GM12878 (cell line): ENCODE results near the gene FNDC3B. TPM values are rescaled to one million over a fixed set of nuclear protein-coding genes. Genes with fewer than 3 reads are reported as not detected.
A peak's percentile ranks its signal among the peaks of the same experiment; 100 is the strongest.

ENCODE experiments used
- CHD1 ChIP-seq: IDR thresholded peaks from 2 replicates; pipeline ENCODE4 v1.6.1; 2012; ENCODE audit warnings: low read depth, low read length, improper control_type of control experiment
- GABPA ChIP-seq: IDR thresholded peaks from 2 replicates; pipeline ENCODE4 v1.6.1; 2014; ENCODE audit warnings: antibody characterized with exemption, low read depth, mild to moderate bottlenecking, inconsistent platforms
- HDAC6 ChIP-seq: fragments of 200-600 bp; sonication (generic); IDR thresholded peaks from one replicate; pipeline ENCODE4 v1.8.0; 2017; ENCODE audit warnings: antibody characterized with exemption; ENCODE audit not compliant: unreplicated experiment
- JUNB ChIP-seq: IDR thresholded peaks from 2 replicates; pipeline ENCODE4 v1.6.1; 2016; ENCODE audit warnings: antibody characterized with exemption, mild to moderate bottlenecking
- MTA3 ChIP-seq: IDR thresholded peaks from 2 replicates; pipeline ENCODE4 v1.6.1; 2012; ENCODE audit warnings: low read length, inconsistent platforms, borderline replicate concordance
- MYC ChIP-seq: IDR thresholded peaks from 2 replicates; pipeline ENCODE4 v1.6.1; 2011; ENCODE audit warnings: mild to moderate bottlenecking, low read length, moderate library complexity, inconsistent platforms; ENCODE audit not compliant: insufficient read depth, insufficient replicate concordance, insufficient read length, severe bottlenecking
- SMAD1 ChIP-seq: fragments of 450-650 bp; IDR thresholded peaks from 2 replicates; pipeline ENCODE4 v1.6.1; 2018; ENCODE audit warnings: mild to moderate bottlenecking, low read depth; ENCODE audit not compliant: partially characterized antibody
- SP1 ChIP-seq: IDR thresholded peaks from one replicate; pipeline ENCODE4 v1.6.1; 2011; ENCODE audit warnings: low read depth, low read length
- SREBF2 ChIP-seq: IDR thresholded peaks from 2 replicates; pipeline ENCODE4 v1.6.1; 2012; ENCODE audit warnings: mild to moderate bottlenecking, low read length
- polyA plus RNA-seq, 11 experiments: library from polyadenylated mRNA; depleted of rRNA in 4 of 11; unstranded in 6 of 11; stranded (reverse) in 5 of 11; fragments of >200 nt; fragmentation: Nextera tagmentation in 4 of 11; fragmentation: Illumina TruSeq in 1 of 11; extraction: Ambion mirVana in 4 of 11; extraction: Trizol in 1 of 11; gene quantifications; 1 replicate in 1 of 11; 2 replicates in 10 of 11; pipeline versions ENCODE4 v1.2.1 to v1.2.3, GENCODE V29; 2011 to 2016; ENCODE audit warnings: inconsistent platforms in 2 of 11, missing spikeins in 2 of 11, low read depth in 1 of 11
- total RNA-seq, 4 experiments: library from RNA; depleted of rRNA in 3 of 4; stranded (reverse); fragments of >200 nt in 3 of 4; fragmentation: Illumina TruSeq in 1 of 4; extraction: Trizol in 1 of 4; gene quantifications; 2 replicates each; pipeline versions ENCODE4 v1.2.1 to v1.2.3, GENCODE V29; 2013 to 2021
- TF ChIP-seq, protein P1 (sequence below): IDR thresholded peaks from 2 replicates; pipeline ENCODE4 v1.6.1; 2011; ENCODE audit warnings: borderline replicate concordance, low read depth, mild to moderate bottlenecking, moderate library complexity, low read length; ENCODE audit not compliant: insufficient read depth, poor library complexity, severe bottlenecking
- TF ChIP-seq, protein P2 (sequence below), 3 experiments: IDR thresholded peaks in 2 of 3; conservative IDR thresholded peaks in 1 of 3; 2 replicates each; pipeline ENCODE4 v1.5.1; 2011; ENCODE audit warnings: low read depth in 3 of 3, low read length in 3 of 3, mild to moderate bottlenecking in 3 of 3, control low read depth in 2 of 3, moderate library complexity in 2 of 3, inconsistent platforms in 1 of 3, mixed read lengths in 1 of 3; ENCODE audit not compliant: control insufficient read depth in 2 of 3, insufficient read depth in 1 of 3; ENCODE audit errors: extremely low read depth in 1 of 3
- TF ChIP-seq, protein P3 (sequence below): IDR thresholded peaks from 2 replicates; pipeline ENCODE4 v1.6.1; 2012; ENCODE audit warnings: mild to moderate bottlenecking, low read depth, low read length
- TF ChIP-seq, protein P4 (sequence below): IDR thresholded peaks from 2 replicates; pipeline ENCODE4 v1.6.1; 2012; ENCODE audit warnings: low read depth, low read length, improper control_type of control experiment

Gene FNDC3B
- total and polyA plus RNA-seq, 10 of the 15 experiments (the other 5 are each of a cell fraction or from before 2014, with no cell fraction given): 7.9 to 35.0 (median 18.5) TPM

GRCh38 chr3:172154768-172155664, 115.6 kb downstream of the FNDC3B start (continued):
- TF ChIP-seq, protein P1, sequence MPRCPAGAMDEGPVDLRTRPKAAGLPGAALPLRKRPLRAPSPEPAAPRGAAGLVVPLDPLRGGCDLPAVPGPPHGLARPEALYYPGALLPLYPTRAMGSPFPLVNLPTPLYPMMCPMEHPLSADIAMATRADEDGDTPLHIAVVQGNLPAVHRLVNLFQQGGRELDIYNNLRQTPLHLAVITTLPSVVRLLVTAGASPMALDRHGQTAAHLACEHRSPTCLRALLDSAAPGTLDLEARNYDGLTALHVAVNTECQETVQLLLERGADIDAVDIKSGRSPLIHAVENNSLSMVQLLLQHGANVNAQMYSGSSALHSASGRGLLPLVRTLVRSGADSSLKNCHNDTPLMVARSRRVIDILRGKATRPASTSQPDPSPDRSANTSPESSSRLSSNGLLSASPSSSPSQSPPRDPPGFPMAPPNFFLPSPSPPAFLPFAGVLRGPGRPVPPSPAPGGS: peak; percentile 73
- no peak for TF ChIP-seq SMAD1
- TF ChIP-seq SREBF2: no peak
- TF ChIP-seq, protein P2, sequence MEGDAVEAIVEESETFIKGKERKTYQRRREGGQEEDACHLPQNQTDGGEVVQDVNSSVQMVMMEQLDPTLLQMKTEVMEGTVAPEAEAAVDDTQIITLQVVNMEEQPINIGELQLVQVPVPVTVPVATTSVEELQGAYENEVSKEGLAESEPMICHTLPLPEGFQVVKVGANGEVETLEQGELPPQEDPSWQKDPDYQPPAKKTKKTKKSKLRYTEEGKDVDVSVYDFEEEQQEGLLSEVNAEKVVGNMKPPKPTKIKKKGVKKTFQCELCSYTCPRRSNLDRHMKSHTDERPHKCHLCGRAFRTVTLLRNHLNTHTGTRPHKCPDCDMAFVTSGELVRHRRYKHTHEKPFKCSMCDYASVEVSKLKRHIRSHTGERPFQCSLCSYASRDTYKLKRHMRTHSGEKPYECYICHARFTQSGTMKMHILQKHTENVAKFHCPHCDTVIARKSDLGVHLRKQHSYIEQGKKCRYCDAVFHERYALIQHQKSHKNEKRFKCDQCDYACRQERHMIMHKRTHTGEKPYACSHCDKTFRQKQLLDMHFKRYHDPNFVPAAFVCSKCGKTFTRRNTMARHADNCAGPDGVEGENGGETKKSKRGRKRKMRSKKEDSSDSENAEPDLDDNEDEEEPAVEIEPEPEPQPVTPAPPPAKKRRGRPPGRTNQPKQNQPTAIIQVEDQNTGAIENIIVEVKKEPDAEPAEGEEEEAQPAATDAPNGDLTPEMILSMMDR (IDR thresholded peaks at IDR 0.05 in 2 of 3, conservative IDR thresholded peaks at IDR 0.05 in 1 of 3; ENCODE audit: control insufficient read depth in 2 of 3, extremely low read depth in 1 of 3, insufficient read depth in 1 of 3, low read depth in 3 of 3, low read length in 3 of 3): no peak
- no peak for TF ChIP-seq CHD1
- no peak for TF ChIP-seq GABPA
- TF ChIP-seq JUNB: peak; percentile 40
- TF ChIP-seq, protein P3, sequence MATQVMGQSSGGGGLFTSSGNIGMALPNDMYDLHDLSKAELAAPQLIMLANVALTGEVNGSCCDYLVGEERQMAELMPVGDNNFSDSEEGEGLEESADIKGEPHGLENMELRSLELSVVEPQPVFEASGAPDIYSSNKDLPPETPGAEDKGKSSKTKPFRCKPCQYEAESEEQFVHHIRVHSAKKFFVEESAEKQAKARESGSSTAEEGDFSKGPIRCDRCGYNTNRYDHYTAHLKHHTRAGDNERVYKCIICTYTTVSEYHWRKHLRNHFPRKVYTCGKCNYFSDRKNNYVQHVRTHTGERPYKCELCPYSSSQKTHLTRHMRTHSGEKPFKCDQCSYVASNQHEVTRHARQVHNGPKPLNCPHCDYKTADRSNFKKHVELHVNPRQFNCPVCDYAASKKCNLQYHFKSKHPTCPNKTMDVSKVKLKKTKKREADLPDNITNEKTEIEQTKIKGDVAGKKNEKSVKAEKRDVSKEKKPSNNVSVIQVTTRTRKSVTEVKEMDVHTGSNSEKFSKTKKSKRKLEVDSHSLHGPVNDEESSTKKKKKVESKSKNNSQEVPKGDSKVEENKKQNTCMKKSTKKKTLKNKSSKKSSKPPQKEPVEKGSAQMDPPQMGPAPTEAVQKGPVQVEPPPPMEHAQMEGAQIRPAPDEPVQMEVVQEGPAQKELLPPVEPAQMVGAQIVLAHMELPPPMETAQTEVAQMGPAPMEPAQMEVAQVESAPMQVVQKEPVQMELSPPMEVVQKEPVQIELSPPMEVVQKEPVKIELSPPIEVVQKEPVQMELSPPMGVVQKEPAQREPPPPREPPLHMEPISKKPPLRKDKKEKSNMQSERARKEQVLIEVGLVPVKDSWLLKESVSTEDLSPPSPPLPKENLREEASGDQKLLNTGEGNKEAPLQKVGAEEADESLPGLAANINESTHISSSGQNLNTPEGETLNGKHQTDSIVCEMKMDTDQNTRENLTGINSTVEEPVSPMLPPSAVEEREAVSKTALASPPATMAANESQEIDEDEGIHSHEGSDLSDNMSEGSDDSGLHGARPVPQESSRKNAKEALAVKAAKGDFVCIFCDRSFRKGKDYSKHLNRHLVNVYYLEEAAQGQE: no peak
- TF ChIP-seq HDAC6: no peak
- no peak for TF ChIP-seq SP1
- no peak for TF ChIP-seq MTA3
- TF ChIP-seq, protein P4, sequence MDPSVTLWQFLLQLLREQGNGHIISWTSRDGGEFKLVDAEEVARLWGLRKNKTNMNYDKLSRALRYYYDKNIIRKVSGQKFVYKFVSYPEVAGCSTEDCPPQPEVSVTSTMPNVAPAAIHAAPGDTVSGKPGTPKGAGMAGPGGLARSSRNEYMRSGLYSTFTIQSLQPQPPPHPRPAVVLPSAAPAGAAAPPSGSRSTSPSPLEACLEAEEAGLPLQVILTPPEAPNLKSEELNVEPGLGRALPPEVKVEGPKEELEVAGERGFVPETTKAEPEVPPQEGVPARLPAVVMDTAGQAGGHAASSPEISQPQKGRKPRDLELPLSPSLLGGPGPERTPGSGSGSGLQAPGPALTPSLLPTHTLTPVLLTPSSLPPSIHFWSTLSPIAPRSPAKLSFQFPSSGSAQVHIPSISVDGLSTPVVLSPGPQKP: no peak
- TF ChIP-seq MYC: no peak
